Osteoblast (primary cell): ENCODE measurements around the gene GBX1. TPM values are rescaled to one million over a fixed set of nuclear protein-coding genes. Genes with fewer than 3 reads are reported as not detected.
A peak's percentile ranks its signal among the peaks of the same experiment; 100 is the strongest.

Experiments used
- DNase-seq: peaks from one replicate; pipeline ENCODE4 v3.0.0; 2011; ENCODE audit warnings: low spot score, mixed read lengths; ENCODE audit not compliant: insufficient read length; ENCODE audit errors: missing footprints
- H2AFZ ChIP-seq: 2 replicates; pipeline ENCODE4 v1.6.0; 2011; ENCODE audit warnings: mild to moderate bottlenecking, low read length
- H3K27ac ChIP-seq: 2 replicates; pipeline ENCODE4 v1.5.1; 2011; ENCODE audit warnings: mild to moderate bottlenecking, low read depth, low read length, moderate library complexity
- H3K27me3 ChIP-seq: 2 replicates; pipeline ENCODE4 v1.6.0; 2012; ENCODE audit warnings: mild to moderate bottlenecking, control low read depth, inconsistent platforms, low read length, moderate library complexity; ENCODE audit not compliant: insufficient read depth
- H3K36me3 ChIP-seq: 2 replicates; pipeline ENCODE4 v1.5.1; 2011; ENCODE audit warnings: mild to moderate bottlenecking, low read length, control low read depth, moderate library complexity; ENCODE audit not compliant: insufficient read depth
- H3K4me1 ChIP-seq: 2 replicates; pipeline ENCODE4 v1.5.1; 2011; ENCODE audit warnings: mild to moderate bottlenecking, low read length, control low read depth, moderate library complexity; ENCODE audit not compliant: insufficient read depth
- H3K4me2 ChIP-seq: 2 replicates; pipeline ENCODE4 v1.6.0; 2011; ENCODE audit warnings: mild to moderate bottlenecking, low read length; ENCODE audit not compliant: insufficient read depth
- H3K4me3 ChIP-seq: fragments of 200-600 bp; sonication (generic); 3 replicates; pipeline ENCODE4 v1.5.1; 2012; ENCODE audit warnings: mild to moderate bottlenecking, low read length, inconsistent platforms; ENCODE audit not compliant: insufficient read depth
- H3K79me2 ChIP-seq: 2 replicates; pipeline ENCODE4 v1.6.0; 2012; ENCODE audit warnings: mild to moderate bottlenecking, low read length, control low read depth, inconsistent platforms; ENCODE audit not compliant: insufficient read depth
- H3K9me3 ChIP-seq: 2 replicates; pipeline ENCODE4 v1.5.1; 2011; ENCODE audit warnings: low read depth, low read length, control low read depth
- H4K20me1 ChIP-seq: 2 replicates; pipeline ENCODE4 v1.6.0; 2012; ENCODE audit warnings: mild to moderate bottlenecking, low read length, control low read depth; ENCODE audit not compliant: insufficient read depth
- CTCF ChIP-seq: IDR thresholded peaks from 2 replicates; pipeline ENCODE4 v1.5.1; 2011; ENCODE audit warnings: mild to moderate bottlenecking, low read depth, low read length, moderate library complexity; ENCODE audit errors: extremely low read depth
- total RNA-seq: library from RNA; depleted of rRNA; stranded (reverse); fragments of >200 nt; gene quantifications from 2 replicates; pipeline ENCODE4 v1.2.3, GENCODE V29; 2012

GBX1 gene
- total RNA-seq, 1 donor: not detected

GRCh38 chr7:151109094-151110048 lies 58.1 kb downstream of the GBX1 start:
- Histone ChIP-seq H3K36me3 (peaks cover 2% of the 10 kb centered on the region), H3K79me2 (peaks cover 72% of the 10 kb centered on the region), H2AFZ (no peak overlapping the region), H3K9me3 (no peaks in the 10 kb centered on the region), H3K27me3 (no peaks in the 10 kb centered on the region), H3K4me2 (no peak overlapping the region), H3K4me1 (peaks cover 30% of the 10 kb centered on the region), H3K27ac (no peak overlapping the region), H4K20me1 (peaks cover 75% of the 10 kb centered on the region), H3K4me3 (no peak overlapping the region)
- DNase-seq: peak; percentile 91
- TF ChIP-seq CTCF: no peak

GRCh38 chr7:151107882-151108281 lies 59.6 kb downstream of the GBX1 start:
- Histone ChIP-seq H4K20me1 (peaks cover 74% of the 10 kb centered on the region), H3K27ac (no peak overlapping the region)

GRCh38 chr7:151104411-151105235 lies 62.9 kb downstream of the GBX1 start:
- Histone ChIP-seq H3K4me3 (no peak overlapping the region), H3K4me2 (peak overlapping the region; percentile 26), H3K36me3 (peaks cover 5% of the 10 kb centered on the region), H3K27me3 (no peaks in the 10 kb centered on the region), H3K4me1 (peaks cover 14% of the 10 kb centered on the region), H3K27ac (no peak overlapping the region), H3K79me2 (peaks cover 75% of the 10 kb centered on the region), H3K9me3 (no peaks in the 10 kb centered on the region), H4K20me1 (peaks cover 64% of the 10 kb centered on the region), H2AFZ (no peak overlapping the region)
- TF ChIP-seq CTCF: no peak
- peak; percentile 98 for DNase-seq

More at GRCh38 chr7:151107882-151108281, 59.6 kb downstream of the GBX1 start:
- no peaks in the 10 kb centered on the region for H3K9me3 ChIP-seq
- H3K4me2 ChIP-seq: no peak overlapping the region
- peaks cover 5% of the 10 kb centered on the region for H3K36me3 ChIP-seq
- TF ChIP-seq CTCF: no peak
- peak; percentile 37 for DNase-seq
- no peak overlapping the region for H2AFZ ChIP-seq
- peaks cover 79% of the 10 kb centered on the region for H3K79me2 ChIP-seq
- peaks cover 15% of the 10 kb centered on the region for H3K4me1 ChIP-seq
- H3K27me3 ChIP-seq: no peaks in the 10 kb centered on the region
- H3K4me3 ChIP-seq: no peak overlapping the region
